ENCODE measurements around the gene ASTN2. TPM values are rescaled to one million over a fixed set of nuclear protein-coding genes. Genes with fewer than 3 reads are reported as not detected.
"Not testable (repeated sequence)": the region's sequence is repeated elsewhere in the genome, so short reads cannot be mapped to it uniquely, and the experiment has no call there.

The ASTN2 gene
- total RNA-seq, 2 experiments from 2014 or later: 1.7 to 4.2 TPM

- Histone ChIP-seq H3K27ac (ENCODE audit: low read depth, low read length, poor library complexity, severe bottlenecking) (no peak overlapping the region), H3K36me3 (ENCODE audit: insufficient read depth, low read length) (no peaks in the 10 kb centered on the region), H4K20me1 (ENCODE audit: insufficient read depth, low read length) (no peaks in the 10 kb centered on the region), H2AFZ (ENCODE audit: low read length) (no peak overlapping the region), H3K79me2 (ENCODE audit: insufficient read depth, low read depth, low read length) (no peaks in the 10 kb centered on the region), H3K4me3 (ENCODE audit: low read depth, low read length, poor library complexity, severe bottlenecking) (no peak overlapping the region), H3K9me3 (ENCODE audit: low read length) (no peaks in the 10 kb centered on the region), H3K4me1 (ENCODE audit: insufficient read depth, low read length, poor library complexity, severe bottlenecking) (no peaks in the 10 kb centered on the region), H3K4me2 (ENCODE audit: low read length) (no peak overlapping the region), H3K9me2 (ENCODE audit: insufficient read depth, low read length) (no peaks in the 10 kb centered on the region)
- TF ChIP-seq EZH2phosphoT487 (IDR thresholded peaks at IDR 0.05; ENCODE audit: borderline replicate concordance, low read depth, low read length): no peak
- no peak for TF ChIP-seq CTCF (conservative IDR thresholded peaks at IDR 0.05; ENCODE audit: low read length)
- ChIA-PET POLR2A (interaction anchor here (0.7 kb wide), 2 partner anchors 10 to 33 kb away, joined by 3 to 4 read pairs; no protein-coding TSS in a partner anchor), CTCF (ENCODE audit: unreplicated experiment) (no interaction called here)
- BruUV-seq (replicated peaks): no TSS peak
- DNase-seq (ENCODE audit: low spot score): no peak
- intact Hi-C loops (cut with micrococcal nuclease; ENCODE audit: unreplicated experiment): no loop called here
Measured at GRCh38 chr9:116837018-116837989, 577.6 kb downstream of the ASTN2 start.

- H4K20me1 ChIP-seq (ENCODE audit: insufficient read depth, low read length); BruUV-seq (replicated peaks); H3K9me3 ChIP-seq (ENCODE audit: low read length); H3K79me2 ChIP-seq (ENCODE audit: insufficient read depth, low read depth, low read length); H3K4me3 ChIP-seq (ENCODE audit: low read depth, low read length, poor library complexity, severe bottlenecking); H3K4me2 ChIP-seq (ENCODE audit: low read length); H2AFZ ChIP-seq (ENCODE audit: low read length); H3K4me1 ChIP-seq (ENCODE audit: insufficient read depth, low read length, poor library complexity, severe bottlenecking); CTCF ChIA-PET (ENCODE audit: unreplicated experiment); H3K27ac ChIP-seq (ENCODE audit: low read depth, low read length, poor library complexity, severe bottlenecking); intact Hi-C loops (cut with micrococcal nuclease; ENCODE audit: unreplicated experiment); H3K36me3 ChIP-seq (ENCODE audit: insufficient read depth, low read length); H3K9me2 ChIP-seq (ENCODE audit: insufficient read depth, low read length); DNase-seq (ENCODE audit: low spot score): not testable (repeated sequence)
- POLR2A ChIA-PET: interaction anchor here (0.6 kb wide), 2 partner anchors 36 to 481 kb away, joined by 3 read pairs; no protein-coding TSS in a partner anchor
Measured at GRCh38 chr9:116830321-116830720, 584.5 kb downstream of the ASTN2 start.

- ChIA-PET CTCF (ENCODE audit: unreplicated experiment) (no interaction called here), POLR2A (no interaction called here)
- Histone ChIP-seq H3K27ac (ENCODE audit: low read depth, low read length, poor library complexity, severe bottlenecking) (no peak overlapping the region), H3K9me2 (ENCODE audit: insufficient read depth, low read length) (no peaks in the 10 kb centered on the region), H2AFZ (ENCODE audit: low read length) (no peak overlapping the region), H3K4me3 (ENCODE audit: low read depth, low read length, poor library complexity, severe bottlenecking) (no peak overlapping the region), H3K79me2 (ENCODE audit: insufficient read depth, low read depth, low read length) (no peaks in the 10 kb centered on the region), H3K4me1 (ENCODE audit: insufficient read depth, low read length, poor library complexity, severe bottlenecking) (no peaks in the 10 kb centered on the region), H3K4me2 (ENCODE audit: low read length) (no peak overlapping the region), H3K36me3 (ENCODE audit: insufficient read depth, low read length) (no peaks in the 10 kb centered on the region), H4K20me1 (ENCODE audit: insufficient read depth, low read length) (no peaks in the 10 kb centered on the region), H3K9me3 (ENCODE audit: low read length) (no peaks in the 10 kb centered on the region)
- intact Hi-C loops (cut with micrococcal nuclease; ENCODE audit: unreplicated experiment): no loop called here
- no peak for DNase-seq (ENCODE audit: low spot score)
- BruUV-seq (replicated peaks): no TSS peak
- TF ChIP-seq EZH2phosphoT487 (IDR thresholded peaks at IDR 0.05; ENCODE audit: borderline replicate concordance, low read depth, low read length) (no peak), CTCF (conservative IDR thresholded peaks at IDR 0.05; ENCODE audit: low read length) (no peak)
Measured at GRCh38 chr9:116821633-116822229, 593.1 kb downstream of the ASTN2 start.
